Calu3 (cell line): Measurements from ENCODE around the gene KLHL42. TPM values are rescaled to one million over a fixed set of nuclear protein-coding genes. Genes with fewer than 3 reads are reported as not detected.

ENCODE experiments used
- BruUV-seq: library from RNA; stranded (reverse); fragments of 400-500 nt; replicated peaks from 2 replicates; lab custom pipeline; 2021; lab: Mats Ljungman, UMichigan
- CTCF ChIA-PET: fragments of 300-600 bp; sonication (Branson Sonifier 250); formaldehyde crosslinking; loops from one replicate; lab custom pipeline; 2022; ENCODE audit warnings: antibody characterized with exemption; lab: Charles Lee
- DNase-seq: peaks from one replicate; pipeline ENCODE4 v3.0.0; 2022
- H3K27ac Mint-ChIP-seq: one replicate; pipeline ENCODE4 v1.8.0; 2022; ENCODE audit warnings: mixed read lengths; ENCODE audit not compliant: unreplicated experiment
- H3K27me3 Mint-ChIP-seq: one replicate; pipeline ENCODE4 v1.8.0; 2022; ENCODE audit warnings: mixed read lengths; ENCODE audit not compliant: unreplicated experiment
- H3K36me3 Mint-ChIP-seq: one replicate; pipeline ENCODE4 v1.8.0; 2022; ENCODE audit warnings: mild to moderate bottlenecking, moderate library complexity, mixed read lengths; ENCODE audit not compliant: insufficient read depth, unreplicated experiment
- H3K4me1 Mint-ChIP-seq: one replicate; pipeline ENCODE4 v1.8.0; 2022; ENCODE audit warnings: mild to moderate bottlenecking, low read depth, mixed read lengths; ENCODE audit not compliant: unreplicated experiment
- H3K4me3 Mint-ChIP-seq: one replicate; pipeline ENCODE4 v1.8.0; 2022; ENCODE audit warnings: mild to moderate bottlenecking, low read depth, moderate library complexity, mixed read lengths; ENCODE audit not compliant: unreplicated experiment
- H3K9me3 Mint-ChIP-seq: one replicate; pipeline ENCODE4 v1.8.0; 2022; ENCODE audit warnings: low read depth, mixed read lengths; ENCODE audit not compliant: unreplicated experiment
- CTCF ChIP-seq: fragments of 200-600 bp; IDR thresholded peaks from one replicate; pipeline ENCODE4 v1.8.0; 2022; ENCODE audit warnings: antibody characterized with exemption; ENCODE audit not compliant: unreplicated experiment
- intact Hi-C: fragments of 100-400 bp; cut with micrococcal nuclease; formaldehyde crosslinking; loops from one replicate; pipeline ENCODE4 v1.10.0; 2022; ENCODE audit not compliant: unreplicated experiment
- total RNA-seq: library from RNA; stranded (reverse); gene quantifications from 2 replicates; pipeline ENCODE4 v1.2.3, GENCODE V29; 2022

The KLHL42 gene
- total RNA-seq, 1 experiment from 2014 or later, result 18.5 TPM

- Mint-ChIP-seq H3K27ac (no peak overlapping the region), H3K27me3 (no peaks in the 10 kb centered on the region), H3K36me3 (peaks cover 16% of the 10 kb centered on the region), H3K4me3 (no peak overlapping the region), H3K9me3 (no peaks in the 10 kb centered on the region), H3K4me1 (peaks cover 14% of the 10 kb centered on the region)
- intact Hi-C loops, result no loop called here
- DNase-seq, result no peak
- CTCF ChIA-PET, result no interaction called here
- TF ChIP-seq CTCF, result no peak
- BruUV-seq, result no TSS peak
These were observed 25.2 kb upstream of the KLHL42 start for GRCh38 chr12:27754795-27755194.

GRCh38 chr12:27756670-27757195 is 23.3 kb upstream of the KLHL42 start:
- BruUV-seq, result no TSS peak
- intact Hi-C loops, result no loop called here
- Mint-ChIP-seq H3K27ac (no peak overlapping the region), H3K4me1 (peaks cover 7% of the 10 kb centered on the region), H3K36me3 (peaks cover 6% of the 10 kb centered on the region), H3K27me3 (no peaks in the 10 kb centered on the region), H3K4me3 (no peak overlapping the region), H3K9me3 (no peaks in the 10 kb centered on the region)
- no peak for DNase-seq
- TF ChIP-seq CTCF, result no peak
- CTCF ChIA-PET, result interaction anchor here (0.8 kb wide), 1 partner anchor 11 kb away, joined by 3 read pairs; no protein-coding TSS in a partner anchor

GRCh38 chr12:27762757-27763156 is 17.3 kb upstream of the KLHL42 start:
- DNase-seq, result no peak
- Mint-ChIP-seq H3K27me3 (no peaks in the 10 kb centered on the region), H3K27ac (no peak overlapping the region), H3K4me3 (no peak overlapping the region), H3K4me1 (no peaks in the 10 kb centered on the region), H3K9me3 (no peaks in the 10 kb centered on the region), H3K36me3 (no peaks in the 10 kb centered on the region)
- TF ChIP-seq CTCF, result no peak
- no TSS peak for BruUV-seq
- intact Hi-C loops, result no loop called here
- CTCF ChIA-PET, result no interaction called here

- CTCF ChIA-PET, result no interaction called here
- Mint-ChIP-seq H3K9me3 (no peaks in the 10 kb centered on the region), H3K4me3 (no peak overlapping the region), H3K27me3 (no peaks in the 10 kb centered on the region), H3K27ac (no peak overlapping the region), H3K36me3 (no peaks in the 10 kb centered on the region), H3K4me1 (no peaks in the 10 kb centered on the region)
- intact Hi-C loops, result no loop called here
- no peak for TF ChIP-seq CTCF
- no TSS peak for BruUV-seq
- no peak for DNase-seq
These were observed 13.4 kb upstream of the KLHL42 start for GRCh38 chr12:27766587-27766986.
